Astrocyte of the spinal cord (primary cell): ENCODE data around the gene CDS2.

Source experiments
- DNase-seq: peaks from one replicate; pipeline ENCODE4 v3.0.0; 2011; ENCODE audit warnings: low read depth, low spot score
- H3K4me3 ChIP-seq: 2 replicates; pipeline ENCODE4 v1.5.1; 2011; ENCODE audit warnings: low read depth, mild to moderate bottlenecking, low read length, moderate library complexity
- in situ Hi-C: cut with HindIII; loops from 2 replicates; pipeline ENCODE4 v1.10.0; 2017; ENCODE audit warnings: low sequenced_read_pairs
- TF ChIP-seq, protein P1 (sequence below): IDR thresholded peaks from 2 replicates; pipeline ENCODE4 v1.5.1; 2012; ENCODE audit warnings: low read depth, mild to moderate bottlenecking, low read length, inconsistent platforms

CDS2 gene

DNA sequence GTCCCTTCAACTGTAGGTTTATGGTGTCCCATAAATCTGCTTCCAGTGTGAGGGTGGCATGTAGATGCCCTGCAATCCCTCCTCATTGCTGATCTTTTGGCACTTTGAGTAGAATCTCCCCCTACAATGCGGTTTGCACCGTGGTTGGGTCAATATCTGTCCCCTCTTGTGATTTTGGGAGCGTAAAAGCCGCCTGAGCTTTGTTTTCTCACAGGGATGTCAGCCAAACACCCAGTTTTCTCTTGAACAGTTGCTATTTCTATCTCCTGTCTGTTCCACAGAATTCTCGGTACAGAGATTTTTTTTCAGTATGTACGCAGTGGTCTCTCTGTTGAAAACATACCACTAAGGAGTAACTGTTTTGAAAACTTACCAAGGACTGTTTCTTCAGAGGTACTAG is 21.8 kb downstream of the CDS2 start:
- in situ Hi-C loops: no loop called here

DNA sequence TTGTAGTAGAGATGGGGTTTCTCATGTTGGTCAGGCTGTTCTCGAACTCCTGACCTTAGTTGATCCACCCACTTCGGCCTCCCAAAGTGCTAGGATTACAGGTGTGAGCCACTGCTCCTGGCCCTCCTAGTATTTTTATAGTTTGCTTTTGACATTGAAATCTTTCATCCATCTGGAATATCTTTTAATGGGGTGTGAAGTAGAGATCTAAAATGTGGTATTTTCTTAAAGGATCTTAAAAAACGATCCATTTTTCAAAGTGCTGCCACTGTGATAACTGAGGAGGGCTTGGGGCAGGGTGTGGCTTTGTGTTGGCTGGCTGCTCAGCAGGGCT is 23.1 kb downstream of the CDS2 start:
- TF ChIP-seq, protein P1, sequence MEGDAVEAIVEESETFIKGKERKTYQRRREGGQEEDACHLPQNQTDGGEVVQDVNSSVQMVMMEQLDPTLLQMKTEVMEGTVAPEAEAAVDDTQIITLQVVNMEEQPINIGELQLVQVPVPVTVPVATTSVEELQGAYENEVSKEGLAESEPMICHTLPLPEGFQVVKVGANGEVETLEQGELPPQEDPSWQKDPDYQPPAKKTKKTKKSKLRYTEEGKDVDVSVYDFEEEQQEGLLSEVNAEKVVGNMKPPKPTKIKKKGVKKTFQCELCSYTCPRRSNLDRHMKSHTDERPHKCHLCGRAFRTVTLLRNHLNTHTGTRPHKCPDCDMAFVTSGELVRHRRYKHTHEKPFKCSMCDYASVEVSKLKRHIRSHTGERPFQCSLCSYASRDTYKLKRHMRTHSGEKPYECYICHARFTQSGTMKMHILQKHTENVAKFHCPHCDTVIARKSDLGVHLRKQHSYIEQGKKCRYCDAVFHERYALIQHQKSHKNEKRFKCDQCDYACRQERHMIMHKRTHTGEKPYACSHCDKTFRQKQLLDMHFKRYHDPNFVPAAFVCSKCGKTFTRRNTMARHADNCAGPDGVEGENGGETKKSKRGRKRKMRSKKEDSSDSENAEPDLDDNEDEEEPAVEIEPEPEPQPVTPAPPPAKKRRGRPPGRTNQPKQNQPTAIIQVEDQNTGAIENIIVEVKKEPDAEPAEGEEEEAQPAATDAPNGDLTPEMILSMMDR: no peak
- in situ Hi-C loops: no loop called here
- no peak overlapping the region for H3K4me3 ChIP-seq
- no peak for DNase-seq

More for the DNA sequence above, 21.8 kb downstream of the CDS2 start:
- H3K4me3 ChIP-seq: no peak overlapping the region
- DNase-seq: no peak
- TF ChIP-seq, protein P1: no peak

DNA sequence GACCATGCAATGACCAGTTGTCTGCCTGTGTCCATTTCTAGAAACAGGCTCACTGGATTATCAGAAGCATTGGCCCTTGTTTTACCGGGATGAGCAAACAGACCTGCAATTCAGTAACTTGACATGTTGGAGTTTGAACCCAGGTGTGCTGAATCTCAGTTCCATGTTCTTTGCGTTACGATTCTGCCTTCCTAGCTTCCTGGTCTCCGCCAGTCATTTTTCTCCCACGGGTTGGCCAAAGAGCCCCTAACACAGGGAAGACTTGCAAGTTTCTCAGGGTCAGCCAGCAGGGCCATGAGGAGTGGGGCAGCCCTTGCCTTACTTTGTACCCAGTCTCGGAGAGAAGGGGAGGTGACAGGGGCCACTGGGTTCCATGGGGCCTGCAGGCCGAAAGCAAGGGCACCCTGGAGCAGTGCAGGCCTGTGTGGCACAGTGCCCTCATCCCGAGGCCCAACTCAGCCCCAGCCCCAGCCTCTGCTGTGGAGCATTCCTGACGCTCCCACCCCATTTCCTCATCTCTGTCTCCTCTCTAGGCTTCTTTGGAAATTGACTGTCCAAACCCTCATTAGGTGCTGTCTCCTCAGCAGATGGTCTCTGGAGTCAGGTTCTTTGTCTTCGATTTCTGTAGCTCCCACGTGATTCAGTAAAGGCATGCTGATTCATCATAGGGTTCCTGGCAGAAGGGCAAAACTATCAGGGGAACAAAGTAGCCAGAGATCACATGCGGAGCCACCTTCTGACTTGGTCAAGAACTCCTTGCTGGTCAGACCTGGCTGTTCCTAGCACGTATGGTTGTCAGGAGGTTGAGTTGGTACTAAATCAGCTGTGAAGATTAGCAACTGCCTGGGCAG is 23.6 kb downstream of the CDS2 start:
- TF ChIP-seq, protein P1: no peak
- in situ Hi-C loops: no loop called here
- DNase-seq: peak; percentile 55
- H3K4me3 ChIP-seq: no peak overlapping the region

DNA sequence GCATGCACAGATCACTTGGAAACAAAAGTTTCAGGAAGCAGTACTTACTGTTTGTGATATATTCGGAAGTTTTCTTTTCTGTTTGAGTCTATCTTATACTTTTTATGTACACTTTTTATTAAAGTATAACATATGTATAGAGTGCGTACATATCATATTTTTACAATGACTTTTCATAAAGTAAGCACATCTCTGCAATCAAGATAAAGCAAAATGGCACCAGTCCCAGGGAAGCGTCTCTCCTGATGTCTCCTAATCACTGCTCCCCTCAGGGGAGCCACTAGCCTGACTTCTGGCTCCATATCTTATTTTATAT is 26.3 kb downstream of the CDS2 start:
- in situ Hi-C loops: no loop called here
- no peak overlapping the region for H3K4me3 ChIP-seq
- DNase-seq: no peak
- TF ChIP-seq, protein P1: no peak

DNA sequence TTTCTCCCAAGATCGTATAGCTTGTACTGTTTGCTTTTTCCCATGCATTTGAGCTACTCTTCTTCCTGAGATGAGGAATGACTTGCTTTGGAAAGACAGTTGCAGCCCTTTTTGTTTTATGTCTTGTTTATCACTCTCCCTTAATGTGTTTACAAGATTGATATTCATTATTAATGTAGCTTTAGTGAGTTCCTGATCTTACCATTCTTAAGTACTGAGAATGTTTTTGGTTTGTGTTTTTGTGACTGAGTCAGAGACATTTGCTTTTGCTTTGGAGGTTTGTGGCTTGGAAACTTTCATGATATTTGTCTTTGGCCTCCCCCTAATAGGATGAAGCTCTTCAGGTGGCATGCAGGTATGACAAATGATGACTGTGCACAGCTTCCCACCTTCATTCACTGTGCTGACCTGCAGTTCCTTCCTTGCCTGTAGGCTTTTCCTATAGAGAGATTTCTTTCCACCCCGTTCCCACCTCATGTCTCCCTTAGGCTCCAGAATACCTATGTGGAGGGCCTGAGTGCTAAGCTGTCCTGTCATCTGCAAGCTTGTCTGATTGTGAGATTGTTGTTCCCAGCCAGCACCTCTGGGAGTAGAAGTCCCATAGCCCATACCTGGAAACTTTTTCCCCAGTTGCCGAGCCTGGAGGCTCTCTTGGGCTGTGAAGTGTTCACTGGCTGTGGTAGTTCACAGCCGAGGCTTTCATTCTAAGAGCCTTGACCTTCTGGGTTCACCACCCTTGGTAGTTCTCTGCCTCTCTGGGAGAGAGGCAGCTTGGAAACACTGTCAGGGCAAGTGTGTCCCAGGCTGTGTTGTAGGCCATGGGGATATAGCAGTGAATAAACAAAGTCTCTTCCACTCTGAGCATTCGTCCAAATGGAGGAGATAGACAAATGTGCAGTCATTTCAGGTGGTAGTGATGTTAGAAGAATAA is 27.1 kb downstream of the CDS2 start:
- TF ChIP-seq, protein P1: no peak
- in situ Hi-C loops: no loop called here
- no peak overlapping the region for H3K4me3 ChIP-seq
- peak; percentile 20 for DNase-seq

DNA sequence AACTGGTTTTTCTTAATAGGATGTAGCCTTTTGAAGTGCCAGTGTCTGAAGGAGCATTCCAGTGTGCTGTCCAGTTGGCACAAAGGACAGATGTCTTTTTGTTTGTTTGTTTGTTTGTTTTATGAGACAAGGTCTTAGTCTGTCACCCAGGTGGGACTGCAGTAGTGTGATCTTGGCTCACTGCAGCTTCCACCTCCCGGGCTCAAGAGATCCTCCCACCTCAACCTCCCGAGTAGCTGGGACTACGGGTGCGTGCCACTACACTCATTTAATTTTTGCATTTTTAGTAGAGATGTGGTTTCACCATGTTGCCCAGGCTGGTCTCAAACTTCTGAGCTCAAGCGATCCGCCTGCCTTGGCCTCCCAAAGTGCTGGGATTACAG is 27.7 kb downstream of the CDS2 start:
- in situ Hi-C loops: no loop called here
- no peak for DNase-seq
- H3K4me3 ChIP-seq: no peak overlapping the region
- TF ChIP-seq, protein P1: no peak
